Stimulated activated CD4-positive, alpha-beta T cell treated with anti-CD3 and anti-CD28 coated beads, Interleukin-12 subunit alpha, Interleukin-12 subunit beta, amount 100 ng/mL, for 24 hours (primary cell): Measurements from ENCODE around the gene MYO5A.
"Not testable (repeated sequence)": the region's sequence is repeated elsewhere in the genome, so short reads cannot be mapped to it uniquely, and the experiment has no call there.

Source experiments
- DNase-seq, 2 experiments: peaks; one replicate each; pipeline ENCODE4 v3.0.0-alpha.2; 2020; ENCODE audit warnings: low read depth in 2 of 2

The MYO5A gene

DNA sequence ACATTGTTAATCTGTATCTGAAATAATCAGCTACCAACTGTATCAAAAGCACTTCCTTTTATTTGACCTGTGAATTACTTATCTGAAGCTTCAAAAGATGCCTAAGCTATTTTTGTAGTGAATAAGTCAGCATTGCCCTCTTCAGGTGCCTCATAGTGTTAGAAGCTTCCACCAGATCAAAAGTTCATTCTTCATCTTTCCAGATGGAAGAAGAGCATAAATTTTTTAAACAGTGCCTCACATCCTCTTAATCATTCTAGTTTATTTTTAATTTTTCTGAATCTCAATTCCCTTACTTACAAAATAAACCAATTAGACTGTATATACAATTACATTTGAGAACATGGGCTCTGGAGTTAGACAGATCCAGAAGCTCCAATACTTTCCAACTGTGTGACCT lies 65.0 kb downstream of the MYO5A start:
- DNase-seq, result no peak

DNA sequence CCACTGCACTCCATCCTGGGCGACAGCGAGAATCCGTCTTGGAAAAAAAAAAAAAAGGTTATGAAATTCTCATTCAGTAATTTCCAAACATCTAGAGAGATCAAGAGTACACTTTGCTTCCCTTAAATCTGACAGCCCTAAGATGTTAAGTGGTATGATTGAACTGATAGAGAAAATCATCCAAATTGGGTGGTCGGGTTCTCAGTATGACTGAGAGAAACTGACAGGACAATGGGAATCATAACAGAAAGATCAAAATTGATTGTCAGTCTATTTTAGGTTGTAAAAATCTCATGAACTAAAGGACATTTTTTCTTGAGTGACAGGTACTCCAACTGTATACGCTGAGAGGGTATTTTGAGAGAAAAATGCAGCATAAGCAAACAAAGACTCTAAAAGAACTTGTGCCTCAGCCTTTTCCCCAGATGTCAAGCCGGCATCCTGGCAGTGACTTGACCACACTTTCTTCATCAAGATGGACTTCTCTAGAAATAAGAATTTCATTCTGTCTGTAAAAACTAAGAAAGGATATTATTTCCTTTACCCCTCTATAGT lies 65.8 kb downstream of the MYO5A start:
- DNase-seq, result no peak

DNA sequence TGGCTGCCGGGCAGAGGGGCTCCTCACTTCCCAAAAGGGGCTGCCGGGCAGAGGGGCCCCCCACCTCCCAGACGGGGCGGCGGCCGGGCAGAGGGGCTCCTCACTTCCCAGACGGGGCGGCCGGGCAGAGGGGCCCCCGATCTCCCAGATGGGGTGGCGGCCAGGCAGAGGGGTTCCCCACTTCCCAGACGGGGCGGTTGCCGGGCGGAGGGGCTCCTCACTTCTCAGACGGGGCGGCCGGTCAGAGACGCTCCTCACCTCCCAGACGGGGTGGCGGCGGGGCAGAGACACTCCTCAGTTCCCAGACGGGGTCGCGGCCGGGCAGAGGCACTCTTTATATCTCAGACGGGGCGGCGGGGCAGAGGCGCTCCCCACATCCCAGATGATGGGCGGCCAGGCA lies 69.0 kb downstream of the MYO5A start:
- not testable (repeated sequence) for DNase-seq

DNA sequence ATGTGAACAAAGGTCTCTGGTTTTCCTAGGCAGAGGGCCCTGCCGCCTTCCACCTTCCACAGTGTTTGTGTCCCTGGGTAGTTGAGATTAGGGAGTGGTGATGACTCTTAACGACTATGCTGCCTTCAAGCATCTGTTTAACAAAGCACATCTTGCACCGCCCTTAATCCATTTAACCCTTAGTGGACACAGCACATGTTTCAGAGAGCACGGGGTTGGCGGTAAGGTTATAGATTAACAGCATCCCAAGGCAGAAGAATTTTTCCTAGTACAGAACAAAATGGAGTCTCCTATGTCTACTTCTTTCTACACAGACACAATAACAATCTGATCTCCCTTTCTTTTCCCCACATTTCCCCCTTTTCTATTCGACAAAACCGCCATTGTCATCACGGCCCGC lies 69.4 kb downstream of the MYO5A start:
- DNase-seq, result not testable (repeated sequence)

DNA sequence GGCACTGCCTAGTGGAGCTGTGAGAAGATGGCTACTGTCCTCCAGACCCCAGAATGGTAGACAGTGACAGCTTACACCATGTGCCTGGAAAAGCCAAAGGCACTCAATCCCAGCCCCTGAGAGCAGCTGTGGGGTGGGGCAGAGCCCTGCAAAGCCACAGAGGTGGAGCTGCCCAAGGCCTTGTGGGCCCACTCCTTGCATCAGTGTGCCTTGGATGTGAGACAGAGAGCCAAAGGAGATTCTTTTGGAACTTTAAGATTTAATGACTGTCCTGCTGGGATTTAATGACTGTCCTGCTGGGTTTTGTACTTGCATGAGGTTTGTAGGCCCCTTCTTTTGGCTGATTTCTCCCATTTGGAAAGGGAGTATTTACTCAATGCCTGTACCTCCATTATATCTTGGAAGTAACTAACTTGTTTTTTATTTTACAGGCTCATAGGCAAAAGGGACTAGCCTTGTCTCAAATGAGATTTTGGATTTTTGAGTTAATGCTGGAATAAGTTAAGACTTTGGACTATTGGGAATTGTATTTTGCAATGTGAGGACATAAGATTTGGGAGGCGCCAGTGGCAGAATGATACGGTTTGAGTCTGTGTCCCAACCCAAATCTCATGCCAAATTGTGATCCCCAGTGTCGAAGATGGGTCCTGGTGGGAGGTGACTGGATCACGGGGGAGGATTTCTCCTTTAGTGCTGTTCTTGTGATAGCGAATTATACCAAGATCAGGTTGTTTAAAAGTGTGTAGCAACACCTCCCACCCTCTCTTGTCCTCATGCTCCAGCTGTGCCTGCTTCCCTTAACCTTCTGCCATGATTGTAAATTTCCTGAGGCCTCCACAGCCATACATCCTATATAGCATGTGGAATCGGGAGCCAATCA lies 80.4 kb downstream of the MYO5A start:
- no peak for DNase-seq

DNA sequence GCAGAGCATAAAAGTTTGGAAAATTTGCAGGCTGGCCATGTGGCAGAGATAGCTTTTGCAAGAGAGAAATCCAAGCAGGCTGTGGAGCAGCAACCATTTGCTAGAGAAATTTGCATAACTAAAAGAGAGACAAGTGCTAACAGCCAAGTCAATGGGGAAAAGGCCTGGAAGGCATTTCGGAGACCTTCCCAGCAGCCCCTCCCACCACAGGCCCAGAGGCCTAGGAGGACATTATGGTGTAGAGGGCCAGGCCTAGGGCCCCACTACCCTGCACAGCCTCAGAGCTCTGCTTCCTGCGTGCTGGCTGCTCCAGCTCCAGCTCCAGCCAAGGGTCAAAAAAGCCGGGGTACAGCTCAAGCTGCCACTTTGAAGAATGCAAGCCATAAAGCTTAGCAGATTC lies 82.7 kb downstream of the MYO5A start:
- DNase-seq, result no peak

DNA sequence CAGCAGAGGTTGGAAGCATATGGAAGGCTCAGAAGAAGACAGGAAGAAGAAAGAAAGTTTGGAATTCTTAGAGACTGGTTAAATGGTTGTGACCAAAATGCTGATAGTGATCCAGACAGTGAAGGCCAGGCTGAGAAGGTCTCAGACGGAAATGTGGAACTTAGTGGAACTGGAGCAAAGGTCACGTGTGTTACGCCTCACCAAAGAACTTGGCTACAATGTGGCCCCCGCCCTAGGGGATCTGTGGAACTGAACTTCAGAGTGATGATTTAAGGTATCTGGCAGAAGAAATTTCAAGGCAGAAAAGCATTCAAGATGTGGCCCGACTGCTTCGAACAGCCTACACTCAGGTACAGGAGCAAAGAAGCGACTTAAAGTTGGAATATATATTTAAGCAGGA lies 83.1 kb downstream of the MYO5A start:
- DNase-seq, result no peak

DNA sequence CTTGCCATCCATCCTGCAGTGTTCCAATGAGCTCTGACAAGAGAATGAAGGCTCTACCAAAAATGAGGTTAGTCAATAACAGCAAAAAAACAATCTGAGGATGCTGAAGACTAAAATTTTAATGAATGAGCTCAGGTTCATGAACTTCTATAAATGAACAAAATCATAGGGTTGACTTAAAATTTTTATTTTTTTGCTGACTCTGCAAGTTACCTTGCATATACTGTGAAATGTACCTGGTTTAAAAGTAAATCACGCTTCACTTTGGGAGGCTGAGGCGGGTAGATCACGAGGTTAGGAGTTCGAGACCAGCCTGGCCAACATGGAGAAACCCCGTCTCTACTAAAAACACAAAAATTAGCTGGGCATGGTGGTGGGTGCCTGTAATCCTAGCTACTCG lies 85.5 kb downstream of the MYO5A start:
- not testable (repeated sequence) for DNase-seq

DNA sequence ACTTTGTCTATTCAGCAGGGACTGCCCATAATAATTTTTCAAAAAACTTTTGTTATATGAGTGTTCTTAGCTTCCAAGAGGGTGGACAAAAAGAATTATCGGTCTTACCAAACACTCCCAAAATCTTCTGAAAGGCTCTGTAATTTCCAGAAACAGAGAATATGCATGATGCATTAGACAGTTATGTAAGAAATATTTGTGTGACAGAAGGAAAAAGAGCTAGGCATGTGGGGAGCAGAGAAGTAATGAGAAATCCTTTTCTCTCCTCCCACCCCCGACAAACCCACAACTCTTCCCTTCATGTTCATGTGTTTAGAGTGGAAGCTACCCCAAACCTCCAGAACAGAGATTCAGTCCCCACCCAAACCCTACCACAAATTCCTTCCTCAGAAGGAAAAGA lies 86.8 kb downstream of the MYO5A start:
- no peak for DNase-seq

DNA sequence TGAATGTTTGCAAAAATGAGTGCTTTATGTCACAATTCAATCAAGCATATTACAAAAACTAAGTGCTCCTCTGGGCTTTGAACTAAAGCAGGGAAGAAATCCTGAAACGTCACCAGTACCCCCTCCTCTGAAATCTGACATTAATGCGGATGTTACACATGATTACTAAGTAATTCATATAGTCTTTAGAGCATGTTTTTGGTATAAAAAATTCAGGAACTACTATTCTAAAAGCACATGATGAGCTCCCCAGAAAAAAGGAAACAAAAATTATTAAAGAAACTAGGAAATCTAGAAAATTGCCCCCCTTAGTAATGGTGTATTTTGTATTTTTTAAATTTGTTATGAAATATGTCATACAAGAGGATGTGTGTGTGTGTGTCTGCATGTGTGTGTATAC lies 87.7 kb downstream of the MYO5A start:
- DNase-seq, result no peak

DNA sequence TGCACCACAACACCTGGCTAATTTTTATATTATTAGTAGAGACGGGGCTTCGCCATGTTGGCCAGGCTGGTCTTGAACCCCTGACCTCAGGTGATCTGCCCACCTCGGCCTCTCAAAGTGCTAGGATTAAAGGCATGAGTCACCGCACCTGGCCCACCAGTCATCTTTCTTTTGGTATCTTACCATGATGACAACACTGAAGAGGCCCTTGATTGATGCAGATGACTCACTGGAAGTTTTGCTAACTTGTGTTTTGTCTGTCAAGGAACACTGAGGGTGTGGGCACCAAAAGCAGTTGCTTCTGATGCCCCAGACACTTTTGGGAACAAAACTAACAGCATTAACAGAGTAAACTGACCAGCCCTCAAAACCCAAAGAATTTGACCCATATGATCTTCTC lies 88.3 kb downstream of the MYO5A start:
- DNase-seq, result peak in 1 of 2 experiments; percentile 6

DNA sequence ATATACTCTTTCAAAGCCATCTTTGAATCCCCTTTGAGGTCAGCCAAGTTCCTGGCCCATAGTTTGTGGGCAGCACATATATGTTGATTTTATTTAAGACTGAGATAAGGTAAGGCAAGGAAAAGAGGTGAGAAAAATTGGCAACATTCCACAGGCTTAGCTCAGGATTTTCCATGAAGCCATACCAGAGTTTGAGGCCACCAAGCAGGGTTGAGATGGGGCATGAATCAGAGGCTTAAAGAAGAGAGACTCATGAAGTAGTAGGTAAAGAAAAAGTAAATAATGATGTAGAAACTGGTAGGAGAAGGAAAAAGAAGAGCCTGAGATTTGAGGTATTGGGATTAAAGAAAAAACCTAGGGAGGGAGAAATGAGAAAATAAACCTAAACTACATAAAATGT lies 89.2 kb downstream of the MYO5A start:
- DNase-seq, result no peak

DNA sequence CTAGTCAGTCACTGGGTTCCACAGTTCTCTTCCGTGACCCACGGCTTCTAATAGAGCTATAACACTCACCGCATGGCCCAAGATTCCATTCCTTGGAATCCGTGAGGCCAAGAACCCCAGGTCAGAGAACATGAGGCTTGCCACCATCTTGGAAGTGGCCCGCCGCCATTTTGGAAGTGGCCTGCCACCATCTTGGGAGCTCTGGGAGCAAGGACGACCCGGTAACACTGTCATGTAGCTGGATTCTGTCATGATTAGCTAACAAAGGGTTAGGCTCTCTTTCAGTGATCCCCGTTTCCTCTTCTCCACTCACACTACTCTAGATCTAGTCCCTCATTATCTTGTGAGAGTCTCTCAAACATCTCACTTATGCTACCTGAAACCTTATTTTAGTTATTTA lies 89.6 kb downstream of the MYO5A start:
- DNase-seq, result not testable (repeated sequence)

DNA sequence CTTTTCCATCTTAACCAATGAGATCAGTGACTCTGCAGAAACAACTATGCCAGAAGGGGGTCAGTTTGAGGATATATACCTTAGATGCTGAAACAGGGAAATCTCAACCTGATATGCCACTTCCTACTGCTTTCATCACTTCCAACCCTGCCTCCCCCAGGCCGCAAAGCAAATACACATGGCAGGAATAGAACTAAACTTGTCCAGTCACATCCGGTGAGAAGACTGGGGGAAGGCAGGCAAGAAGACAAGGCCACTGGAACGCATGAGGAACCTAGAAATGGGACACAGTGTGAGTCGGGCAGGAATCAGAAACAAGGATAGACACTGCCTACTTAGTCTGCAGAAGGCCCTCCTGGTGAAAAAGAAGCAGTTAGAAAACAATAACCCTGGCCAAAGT lies 90.6 kb downstream of the MYO5A start:
- DNase-seq, result no peak

DNA sequence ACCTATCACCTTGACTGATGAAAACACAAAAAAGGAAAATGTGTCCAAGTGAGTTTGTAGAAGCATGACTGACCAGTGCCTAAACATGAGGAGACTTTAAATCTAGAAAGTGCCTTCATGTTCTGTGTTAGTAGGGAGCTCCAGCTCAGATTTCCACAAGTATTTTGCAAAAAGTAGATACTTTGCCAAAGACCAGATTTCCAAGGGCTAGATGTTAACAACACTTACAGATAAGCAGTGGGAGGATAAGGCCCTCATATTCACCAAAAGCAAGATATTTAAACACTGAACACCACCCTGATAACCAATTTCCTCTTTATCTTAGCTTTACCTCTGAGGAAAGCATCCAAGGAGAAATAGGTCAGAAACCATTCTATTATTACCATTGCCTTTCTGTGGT lies 91.0 kb downstream of the MYO5A start:
- no peak for DNase-seq

DNA sequence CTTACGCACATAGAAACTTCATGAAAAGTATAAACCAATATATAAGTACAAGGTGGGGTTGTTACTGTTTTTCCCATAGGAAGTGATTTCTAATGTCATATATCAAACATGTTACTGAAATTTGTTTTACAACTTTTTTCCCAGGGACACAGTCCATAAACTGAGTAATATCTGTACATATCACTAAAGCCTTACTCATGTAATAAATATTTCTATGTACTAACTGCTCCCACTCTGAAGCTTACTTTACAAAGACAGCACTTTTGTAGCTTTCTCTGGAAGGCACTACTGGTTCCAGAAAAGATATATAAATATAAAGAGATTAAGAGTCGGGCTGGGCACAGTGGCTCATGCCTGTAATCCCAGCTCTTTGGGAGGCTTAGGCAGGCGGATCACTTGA lies 91.7 kb downstream of the MYO5A start:
- no peak for DNase-seq

DNA sequence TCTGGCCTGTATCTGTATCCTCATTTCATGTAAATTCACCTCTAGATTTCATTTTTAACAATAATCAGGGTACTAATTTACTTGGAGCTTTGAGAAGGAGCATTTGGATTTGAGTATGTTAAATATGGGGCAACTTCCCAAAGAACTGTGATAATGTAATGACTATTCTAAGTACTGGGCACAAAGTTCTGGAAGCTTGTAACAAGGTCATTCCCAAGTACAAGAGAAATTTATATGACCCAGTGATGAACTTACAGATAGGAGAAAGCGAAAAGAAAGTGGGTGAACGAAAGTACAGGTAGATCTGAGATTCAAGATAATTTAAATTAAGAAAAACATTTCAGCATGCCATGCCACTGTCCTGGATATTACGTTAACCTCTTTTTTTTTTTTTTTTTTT lies 93.8 kb downstream of the MYO5A start:
- no peak for DNase-seq

DNA sequence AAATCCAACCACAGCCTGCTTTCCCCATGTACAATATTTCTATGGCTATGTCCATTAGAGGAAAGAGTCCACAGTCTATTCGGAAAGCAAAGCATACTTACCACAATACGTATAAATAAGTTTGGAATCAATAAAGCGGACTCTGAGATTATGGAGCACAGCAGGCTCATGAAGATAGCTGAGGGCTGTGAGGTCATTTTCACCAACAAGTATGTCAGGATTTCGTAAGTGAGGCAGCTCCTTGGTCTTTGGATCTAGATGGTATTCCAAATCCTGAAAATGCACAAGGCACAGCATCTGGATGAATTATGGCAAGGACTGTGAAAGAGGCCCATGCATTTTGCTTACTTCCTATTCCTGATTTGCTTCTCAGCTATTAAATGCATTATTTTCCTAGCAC lies 100.4 kb downstream of the MYO5A start:
- DNase-seq, result no peak

DNA sequence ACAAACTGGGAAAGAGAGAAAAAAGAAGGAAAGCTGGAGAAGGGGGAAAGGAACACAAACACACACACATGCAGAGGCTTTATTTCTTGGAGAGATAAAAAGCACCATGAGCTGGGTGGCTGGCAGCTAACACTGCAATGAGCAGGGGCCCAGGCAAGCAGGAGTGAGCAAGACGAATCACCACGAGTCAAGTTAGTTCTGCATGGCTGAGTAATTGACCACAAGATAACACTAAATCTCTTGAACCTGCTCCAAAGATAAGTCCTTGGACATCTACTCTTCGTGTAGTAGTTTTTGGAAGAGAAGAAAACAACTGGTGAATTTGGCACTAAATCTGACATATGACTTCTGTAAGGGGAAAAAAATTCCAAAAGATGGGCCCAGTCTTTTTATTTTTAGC lies 100.9 kb downstream of the MYO5A start:
- DNase-seq, result no peak

DNA sequence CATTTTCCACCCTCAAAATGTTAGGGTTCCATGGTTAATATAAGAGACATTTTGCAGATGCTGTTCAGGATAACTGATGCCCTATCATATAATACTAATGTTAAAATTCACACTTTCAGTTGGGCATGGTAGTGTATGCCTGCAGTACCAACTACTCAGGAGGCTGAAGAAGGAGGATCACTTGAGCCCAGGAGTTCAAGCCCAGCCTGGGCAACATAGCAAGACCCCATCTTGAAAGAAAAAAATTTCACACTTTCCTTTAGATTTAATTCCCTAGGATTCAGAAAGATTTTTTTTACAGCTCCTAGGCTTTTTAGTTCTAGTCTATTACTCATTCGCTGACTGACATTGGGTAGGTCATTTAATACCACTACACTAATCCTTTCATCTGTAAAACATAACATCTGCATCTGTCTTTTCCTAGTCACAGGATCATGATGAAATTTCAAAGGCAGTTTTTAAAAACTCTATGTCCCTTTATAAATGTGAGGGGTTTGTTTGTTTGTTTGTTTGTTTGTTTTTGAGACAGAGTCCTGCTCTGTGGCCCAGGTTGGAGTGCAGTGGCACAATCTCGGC lies 103.7 kb downstream of the MYO5A start:
- DNase-seq, result no peak

DNA sequence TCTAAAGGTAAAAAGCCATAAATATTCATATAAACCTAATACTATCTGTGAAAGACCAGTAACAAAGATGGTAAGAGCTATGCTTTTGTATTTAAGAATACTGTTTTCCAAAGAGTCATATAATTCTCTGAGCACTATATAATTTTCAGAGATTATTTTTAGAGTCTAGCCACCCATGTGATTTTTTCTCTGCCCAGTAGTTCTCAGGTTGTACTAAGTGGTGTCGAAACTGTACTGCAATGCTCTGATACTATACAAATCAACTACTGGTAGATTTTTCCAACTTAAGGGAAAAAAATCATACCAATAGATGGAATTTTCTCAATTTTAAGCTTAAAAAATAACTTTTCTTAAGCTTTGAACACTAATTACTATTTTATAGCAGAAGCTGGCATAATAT lies 104.8 kb downstream of the MYO5A start:
- no peak for DNase-seq

DNA sequence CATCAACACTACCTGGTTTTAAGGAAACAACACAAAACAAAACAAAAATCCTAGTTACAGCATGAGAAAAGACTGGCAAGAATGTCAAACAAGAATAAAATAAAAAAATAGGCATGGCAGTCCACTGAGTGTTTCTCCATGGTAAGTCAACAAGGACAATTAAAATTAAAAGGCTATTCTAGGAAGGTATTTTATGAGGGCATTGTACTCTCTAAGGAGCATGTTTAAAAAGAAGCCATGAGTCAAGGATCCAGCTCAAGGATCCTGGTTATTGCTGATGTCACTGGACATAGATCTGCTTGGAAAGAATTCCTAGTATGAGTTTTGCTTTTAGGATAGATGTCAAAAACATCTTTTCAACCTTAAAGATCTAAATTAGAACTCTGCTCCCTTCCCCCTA lies 106.7 kb downstream of the MYO5A start:
- no peak for DNase-seq

DNA sequence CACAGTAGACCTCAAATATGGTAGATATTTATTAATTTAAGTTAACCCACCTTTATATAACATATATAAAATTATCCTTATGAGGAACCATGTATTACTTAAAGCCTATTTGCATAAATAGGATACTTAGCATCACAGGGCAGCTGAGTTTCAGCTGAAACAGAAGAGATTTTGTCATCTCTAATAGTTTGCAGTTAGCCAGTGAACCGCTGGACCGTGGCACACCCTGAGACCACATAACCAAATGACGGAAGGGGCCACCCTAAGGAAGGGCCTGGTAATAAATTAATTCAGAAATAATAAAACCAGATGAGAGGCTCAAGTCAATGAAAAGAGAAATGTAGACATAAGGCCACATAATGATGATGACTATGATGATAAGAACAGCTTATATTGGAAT lies 107.7 kb downstream of the MYO5A start:
- no peak for DNase-seq
